MM.1S (cell line): Measurements from ENCODE around the gene SLC25A26.

Experiments used
- EZH2 ChIP-seq: fragments of 300-600 bp; sonication (generic); optimal IDR thresholded peaks from 2 replicates; pipeline ENCODE3; 2017; ENCODE audit warnings: low read depth, mild to moderate bottlenecking, antibody characterized with exemption, low read length, mixed read lengths
- TF ChIP-seq, protein P1 (sequence below): fragments of 300-600 bp; sonication (generic); IDR thresholded peaks from 2 replicates; pipeline ENCODE4 v1.5.1; 2016; ENCODE audit warnings: antibody characterized with exemption, low read length, mixed read lengths

DNA sequence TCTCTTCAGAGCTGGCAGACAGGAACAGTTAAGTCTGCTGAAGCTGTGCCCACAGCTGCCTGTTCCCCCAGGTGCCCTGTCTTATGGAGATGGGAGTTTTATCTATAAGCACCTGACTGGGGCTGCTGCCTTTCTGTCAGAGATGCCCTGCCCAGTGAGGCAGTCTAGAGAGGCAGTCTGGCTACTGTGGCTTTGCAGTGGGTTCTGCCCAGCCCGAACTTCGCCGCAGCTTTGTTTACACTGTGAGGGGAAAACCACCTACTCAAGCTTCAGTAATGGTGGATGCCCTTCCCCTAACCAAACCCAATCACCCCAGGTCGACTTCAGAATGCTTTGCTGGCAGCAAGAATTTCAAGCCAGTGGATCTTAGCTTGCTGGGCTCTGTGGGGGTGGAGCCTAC, 91.2 kb downstream of the SLC25A26 start:
- TF ChIP-seq, protein P1, sequence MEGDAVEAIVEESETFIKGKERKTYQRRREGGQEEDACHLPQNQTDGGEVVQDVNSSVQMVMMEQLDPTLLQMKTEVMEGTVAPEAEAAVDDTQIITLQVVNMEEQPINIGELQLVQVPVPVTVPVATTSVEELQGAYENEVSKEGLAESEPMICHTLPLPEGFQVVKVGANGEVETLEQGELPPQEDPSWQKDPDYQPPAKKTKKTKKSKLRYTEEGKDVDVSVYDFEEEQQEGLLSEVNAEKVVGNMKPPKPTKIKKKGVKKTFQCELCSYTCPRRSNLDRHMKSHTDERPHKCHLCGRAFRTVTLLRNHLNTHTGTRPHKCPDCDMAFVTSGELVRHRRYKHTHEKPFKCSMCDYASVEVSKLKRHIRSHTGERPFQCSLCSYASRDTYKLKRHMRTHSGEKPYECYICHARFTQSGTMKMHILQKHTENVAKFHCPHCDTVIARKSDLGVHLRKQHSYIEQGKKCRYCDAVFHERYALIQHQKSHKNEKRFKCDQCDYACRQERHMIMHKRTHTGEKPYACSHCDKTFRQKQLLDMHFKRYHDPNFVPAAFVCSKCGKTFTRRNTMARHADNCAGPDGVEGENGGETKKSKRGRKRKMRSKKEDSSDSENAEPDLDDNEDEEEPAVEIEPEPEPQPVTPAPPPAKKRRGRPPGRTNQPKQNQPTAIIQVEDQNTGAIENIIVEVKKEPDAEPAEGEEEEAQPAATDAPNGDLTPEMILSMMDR, result no peak
- no peak for TF ChIP-seq EZH2
